Heart right ventricle (tissue), 16 donors: ENCODE measurements around the gene CAPN5. TPM values are rescaled to one million over a fixed set of nuclear protein-coding genes. Genes with fewer than 3 reads are reported as not detected.

Source experiments
- ATAC-seq, 8 donors: fragments of 200-7000 bp; cut with Tn5 transposase; one replicate each; pipeline ENCODE4 v1.9.1; 2020; ENCODE audit warnings: mild to moderate bottlenecking in 8 of 8, moderate library complexity in 8 of 8, moderate number of reproducible peaks in 1 of 8
- DNase-seq, 2 donors: peaks; one replicate each; pipeline ENCODE4 v3.0.0-alpha.2; 2020
- H3K27ac ChIP-seq, 10 donors: fragments of 200-600 bp; sonication (generic) in 2 of 10; one replicate each; pipeline versions ENCODE4 v1.5.0 to v1.8.0; 2020 to 2022; ENCODE audit warnings: mild to moderate bottlenecking in 3 of 10
- H3K27me3 ChIP-seq, 7 donors: fragments of 200-600 bp; one replicate each; pipeline ENCODE4 v1.8.0; 2021 to 2022; ENCODE audit warnings: mild to moderate bottlenecking in 2 of 7
- H3K36me3 ChIP-seq, 9 donors: fragments of 200-600 bp; sonication (generic) in 1 of 9; one replicate each; pipeline versions ENCODE4 v1.5.0 to v1.8.0; 2020 to 2022; ENCODE audit warnings: mild to moderate bottlenecking in 2 of 9
- H3K4me1 ChIP-seq, 9 donors: fragments of 200-600 bp; sonication (generic) in 1 of 9; one replicate each; pipeline versions ENCODE4 v1.5.0 to v1.8.0; 2020 to 2022; ENCODE audit warnings: mild to moderate bottlenecking in 4 of 9
- H3K4me3 ChIP-seq, 10 donors: fragments of 200-600 bp; sonication (generic) in 2 of 10; one replicate each; pipeline versions ENCODE4 v1.5.0 to v1.8.0; 2020 to 2022; ENCODE audit warnings: mild to moderate bottlenecking in 7 of 10, moderate library complexity in 2 of 10
- H3K9me3 ChIP-seq, 11 donors: fragments of 200-600 bp in 10 of 11; sonication (generic) in 2 of 11; one replicate each; pipeline versions ENCODE4 v1.5.0 to v1.8.0; 2013 to 2022; ENCODE audit warnings: mild to moderate bottlenecking in 2 of 11, control low read depth in 1 of 11, moderate library complexity in 1 of 11
- CTCF ChIP-seq, 9 donors: fragments of 200-600 bp; sonication (generic) in 2 of 9; IDR thresholded peaks; one replicate each; pipeline versions ENCODE4 v1.5.0 to v1.8.0; 2021 to 2022; ENCODE audit warnings: antibody characterized with exemption in 9 of 9, mild to moderate bottlenecking in 5 of 9, moderate library complexity in 1 of 9
- WGBS, 2 donors: extraction: QIAGEN DNeasy Blood & Tissue Kit; methylation state at CpG; one replicate each; pipeline ENCODE4 v1.1.7; 2013; ENCODE audit warnings: inconsistent platforms in 1 of 2; 5-methylcytosine and 5-hydroxymethylcytosine counted together
- intact Hi-C, 10 donors: fragments of 100-400 bp; cut with DNase I; formaldehyde crosslinking; loops; one replicate each; pipeline versions ENCODE4 v1.11.1 to v1.14.2; 2022
- polyA plus RNA-seq, 2 donors: library from polyadenylated mRNA; stranded (reverse); fragments of 200-250 nt; gene quantifications; one replicate each; pipeline ENCODE4 v1.2.3, GENCODE V29; 2013
- total RNA-seq, 10 donors: library from RNA; stranded (reverse); fragmentation: NEBNext Ultra II Directional in 3 of 10; extraction: Animal tissue kit (Norgen Biotek cat#: 25700) in 3 of 10; gene quantifications; one replicate each; pipeline versions ENCODE4 v1.2.1 to v1.2.4, GENCODE V29; 2021 to 2023
- donor health status: Arrhythmogenic right ventricular cardiomyopathy.
- donor health status: ischemic (EF 13 %, LVEDD 7.1; RV severe dilation, severe dysfunction).
- donor health status: healthy with polysubstance abuse.
- donor health status: DM: no; HTN: yes; CAD: no.
- donor health status: DM: no; HTN: no; CAD: no.
- donor health status: ischemic (EF 25% LVEDD 6.9; RV normal size, moderate dysfunction).
- donor health status: ischemic (EF 25% LVEDD 5.7; RV mildly dilated, moderate dysfunction).
- donor health status: healthy.
- donor health status: DM: yes; HTN: yes; CAD: no.
- donor health status: Ischemic cardiomyopathy.
- donor health status: ischemic (EF 35%, LVEDD 5.7; RV mildly dilated, moderate dysfunction).
- donor health status: nonischemic (EF 11% LVEDD 7.7; RV severe dilation, severe dysfunction).
- donor health status: DM: yes; HTN: yes; CAD: no.
- donor health status: PGD.
- donor health status: ischemic (EF 29% LVEDD 5.4; RV normal size, mild dysfunction).
- donor health status: nonischemic (EF 23%, LVEDD 6.1; RV moderate dilation, normal function).

The CAPN5 gene
- total and polyA plus RNA-seq, 12 donors: 1.8 to 3.6 (median 2.6) TPM

- no peak for TF ChIP-seq CTCF (IDR thresholded peaks at IDR 0.05)
- Histone ChIP-seq H3K27ac (no peak overlapping the region), H3K4me3 (no peak overlapping the region), H3K27me3 (peaks cover 0 to 23% (median 8%) of the 10 kb centered on the region in 7 donors), H3K4me1 (peaks cover 6 to 49% (median 35%) of the 10 kb centered on the region in 9 donors), H3K36me3 (no peaks in the 10 kb centered on the region), H3K9me3 (no peaks in the 10 kb centered on the region)
- ATAC-seq (no peak), DNase-seq (no peak)
- intact Hi-C loops: no loop called here
- WGBS, 2 donors: 85 to 93% methylated on average over 8 of the region's 8 CpGs
Observed at GRCh38 chr11:77136074-77136473, 69.3 kb downstream of the CAPN5 start.

GRCh38 chr11:77136784-77137420, 70.1 kb downstream of the CAPN5 start:
- Histone ChIP-seq H3K4me3 (no peak overlapping the region), H3K4me1 (peaks cover 0 to 42% (median 28%) of the 10 kb centered on the region in 9 donors), H3K36me3 (no peaks in the 10 kb centered on the region), H3K27ac (no peak overlapping the region), H3K9me3 (no peaks in the 10 kb centered on the region), H3K27me3 (peaks cover 0 to 23% (median 8%) of the 10 kb centered on the region in 7 donors)
- no peak for DNase-seq
- no peak for TF ChIP-seq CTCF (IDR thresholded peaks at IDR 0.05)
- peak in 1 of 8 donors; percentile 27 for ATAC-seq
- 71 to 74% methylated on average over 12 of the region's 12 CpGs for WGBS, 2 donors
- intact Hi-C loops: no loop called here

- Histone ChIP-seq H3K27me3 (peaks cover 0 to 23% (median 8%) of the 10 kb centered on the region in 7 donors), H3K9me3 (no peaks in the 10 kb centered on the region)
- no peak for DNase-seq
Observed at GRCh38 chr11:77137421-77137820, 70.7 kb downstream of the CAPN5 start.

GRCh38 chr11:77138106-77138649, 71.4 kb downstream of the CAPN5 start:
- peaks cover 0 to 40% (median 28%) of the 10 kb centered on the region in 9 donors for H3K4me1 ChIP-seq
- no peaks in the 10 kb centered on the region for H3K36me3 ChIP-seq
- no peaks in the 10 kb centered on the region for H3K9me3 ChIP-seq
- TF ChIP-seq CTCF (IDR thresholded peaks at IDR 0.05): no peak
- intact Hi-C loops: no loop called here
- ATAC-seq (no peak), DNase-seq (no peak)
- H3K27ac ChIP-seq: peak overlapping the region in 2 of 10 donors; percentile 15 to 71
- H3K27me3 ChIP-seq: peaks cover 0 to 23% (median 8%) of the 10 kb centered on the region in 7 donors
- H3K4me3 ChIP-seq: no peak overlapping the region
- WGBS, 2 donors: 27 to 44% methylated on average over 54 to 55 of the region's 55 CpGs

More at GRCh38 chr11:77137421-77137820, 70.7 kb downstream of the CAPN5 start:
- TF ChIP-seq CTCF (IDR thresholded peaks at IDR 0.05): no peak
- Histone ChIP-seq H3K4me1 (peaks cover 0 to 40% (median 28%) of the 10 kb centered on the region in 9 donors), H3K4me3 (no peak overlapping the region), H3K36me3 (no peaks in the 10 kb centered on the region), H3K27ac (no peak overlapping the region)
- WGBS, 2 donors: 65 to 75% methylated on average over 11 of the region's 11 CpGs
- intact Hi-C loops: no loop called here
- no peak for ATAC-seq
